GM19372 (cell line): ENCODE results near the gene GATAD2A.

Experiments
- ATAC-seq: cut with Tn5 transposase; IDR thresholded peaks from one replicate; pipeline ENCODE4 v1.9.1; 2021; ENCODE audit warnings: mild to moderate bottlenecking, low read depth, moderate library complexity; ENCODE audit not compliant: unreplicated experiment

Gene GATAD2A

DNA sequence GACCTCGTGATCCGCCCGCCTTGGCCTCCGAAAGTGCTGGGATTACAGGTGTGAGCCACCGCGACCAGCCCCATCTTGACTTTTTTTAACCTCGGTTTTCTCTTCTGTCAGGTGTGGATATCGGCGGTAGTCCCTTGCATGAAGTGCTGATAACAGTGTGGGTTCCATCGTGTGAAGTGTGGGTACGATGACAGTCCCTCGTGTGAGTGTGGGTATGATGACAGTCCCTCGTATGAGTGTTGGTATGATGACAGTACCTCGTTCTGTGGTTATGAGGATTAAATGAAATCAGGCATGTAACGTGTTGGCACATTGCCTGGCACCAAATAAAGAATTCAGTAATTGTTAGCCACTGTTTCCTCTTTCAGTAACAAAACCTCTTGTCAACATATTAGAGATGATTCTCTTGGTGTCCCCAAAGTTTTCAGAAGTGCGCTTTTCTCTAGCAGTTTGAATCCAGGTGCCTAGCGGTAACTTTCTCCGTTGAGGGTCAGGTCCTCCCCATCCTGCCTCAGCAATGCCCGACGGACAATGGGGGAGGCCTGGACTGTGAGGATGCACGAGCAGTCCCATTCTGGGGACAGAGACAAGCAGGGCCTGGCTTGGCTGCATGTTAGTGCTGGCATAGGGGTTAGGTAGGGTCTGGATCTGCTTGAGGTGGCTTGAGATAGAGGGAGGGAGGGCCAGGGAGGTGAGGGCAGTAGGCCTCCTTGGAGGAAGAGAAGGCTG lies 15.3 kb downstream of the GATAD2A start:
- no peak for ATAC-seq

DNA sequence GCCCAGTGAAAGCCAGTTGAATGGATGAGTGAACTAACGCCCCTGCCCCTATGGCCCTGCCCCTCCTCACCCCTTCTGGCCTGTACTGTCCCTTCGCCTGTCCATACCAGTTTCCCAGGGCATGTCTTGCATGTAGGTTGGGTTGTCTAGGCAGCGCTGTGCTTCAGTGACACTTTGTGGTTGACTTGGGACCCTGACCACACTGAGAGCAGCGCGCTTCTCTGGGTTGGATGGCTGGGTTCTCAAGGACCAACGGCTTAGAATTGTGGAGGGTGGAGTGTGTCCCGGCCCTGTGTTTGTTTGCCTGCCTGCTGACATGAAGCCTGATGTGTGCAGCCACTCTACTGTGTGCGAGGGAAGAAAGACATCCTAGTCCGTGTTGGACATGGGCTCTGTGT lies 15.8 kb downstream of the GATAD2A start:
- ATAC-seq = no peak

DNA sequence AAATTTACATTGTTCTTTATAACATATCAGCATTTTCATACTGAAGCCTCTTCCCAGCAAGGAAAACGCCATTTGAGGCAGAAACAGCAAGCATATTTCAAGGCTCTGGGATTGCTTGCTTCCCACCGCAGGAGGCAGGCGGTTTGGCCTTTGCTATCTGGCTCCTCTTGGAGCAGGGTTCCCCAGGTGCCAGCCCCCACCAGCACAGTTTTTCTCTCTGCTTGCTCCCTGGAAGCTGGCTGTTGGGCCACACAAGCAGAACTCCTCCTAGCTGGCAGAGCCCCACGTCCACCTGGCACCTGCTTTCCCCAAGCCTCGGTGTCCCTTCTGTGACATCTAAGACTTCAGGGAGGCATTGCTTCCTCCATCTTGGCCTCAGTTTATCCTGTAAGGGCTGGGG lies 16.7 kb downstream of the GATAD2A start:
- no peak for ATAC-seq

DNA sequence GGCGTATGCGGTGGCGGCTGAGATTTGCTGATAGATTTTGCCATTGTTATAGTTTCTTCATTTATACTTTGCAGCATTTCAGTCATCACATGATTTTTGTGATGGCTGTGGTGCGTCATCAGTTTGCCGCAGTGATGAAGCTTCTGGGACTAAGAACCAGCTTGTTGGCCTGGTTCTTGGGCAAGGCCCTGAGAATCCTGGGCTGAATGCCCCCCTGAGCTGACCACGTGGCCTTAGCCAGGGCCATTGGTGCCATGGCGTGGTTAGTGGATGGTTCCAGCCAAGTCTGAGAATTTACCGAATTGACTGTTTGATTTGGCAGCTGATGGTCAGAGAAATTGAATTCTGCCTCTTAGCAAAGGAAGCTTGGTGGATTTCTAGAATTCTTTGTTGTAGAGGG lies 17.8 kb downstream of the GATAD2A start:
- ATAC-seq = no peak

DNA sequence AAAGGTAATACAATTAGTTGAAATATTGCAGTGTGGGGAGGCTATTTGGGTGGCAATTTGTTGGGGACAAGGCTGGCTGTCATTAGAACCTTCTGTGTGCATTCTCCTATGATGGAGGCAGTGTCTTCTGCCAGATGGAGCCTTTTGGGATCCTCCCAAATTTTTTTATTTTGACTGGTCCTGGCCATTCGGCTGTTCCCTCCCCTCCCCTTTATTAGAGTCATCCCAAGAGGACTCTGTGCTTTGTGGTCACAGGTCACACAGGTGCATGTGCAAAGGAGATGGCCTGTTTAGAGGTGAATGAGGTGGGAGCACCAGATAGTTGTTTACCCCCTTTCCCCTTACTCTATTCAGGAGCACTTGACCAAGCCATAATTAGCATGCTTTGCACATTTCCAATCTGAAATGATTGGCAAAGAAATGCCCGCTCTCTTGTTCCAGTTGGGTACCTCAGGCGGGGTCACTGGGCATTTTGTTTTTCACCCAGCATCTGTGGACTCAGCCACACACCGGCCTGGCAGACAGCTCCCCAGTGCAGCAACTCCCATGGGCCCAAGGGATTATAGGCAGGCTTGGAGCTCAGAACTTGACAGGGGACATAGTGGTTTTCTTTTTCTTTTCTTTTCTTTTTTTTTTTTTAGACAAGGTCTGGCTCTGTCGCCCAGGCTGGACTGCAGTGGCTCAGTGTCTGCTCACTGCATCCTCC lies 19.8 kb downstream of the GATAD2A start:
- no peak for ATAC-seq

DNA sequence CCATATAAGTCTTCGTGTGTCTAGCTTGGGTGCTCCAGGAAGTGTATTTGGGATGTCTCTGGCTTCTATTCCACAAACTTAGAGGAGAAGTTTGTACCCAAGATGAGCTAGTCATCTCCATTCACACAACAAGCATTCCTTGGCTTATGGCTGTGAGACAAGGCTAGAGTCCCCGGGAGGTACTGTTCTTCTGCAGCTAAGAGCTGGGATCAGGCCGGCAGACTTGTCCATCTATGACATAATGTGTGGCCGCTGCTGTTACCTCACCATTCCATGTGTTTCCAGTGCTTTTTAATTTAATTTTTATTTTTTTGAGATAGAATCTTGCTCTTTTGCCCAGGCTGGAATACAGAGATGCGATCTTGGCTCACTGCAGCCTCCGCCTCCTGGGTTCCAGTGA lies 20.7 kb downstream of the GATAD2A start:
- no peak for ATAC-seq

DNA sequence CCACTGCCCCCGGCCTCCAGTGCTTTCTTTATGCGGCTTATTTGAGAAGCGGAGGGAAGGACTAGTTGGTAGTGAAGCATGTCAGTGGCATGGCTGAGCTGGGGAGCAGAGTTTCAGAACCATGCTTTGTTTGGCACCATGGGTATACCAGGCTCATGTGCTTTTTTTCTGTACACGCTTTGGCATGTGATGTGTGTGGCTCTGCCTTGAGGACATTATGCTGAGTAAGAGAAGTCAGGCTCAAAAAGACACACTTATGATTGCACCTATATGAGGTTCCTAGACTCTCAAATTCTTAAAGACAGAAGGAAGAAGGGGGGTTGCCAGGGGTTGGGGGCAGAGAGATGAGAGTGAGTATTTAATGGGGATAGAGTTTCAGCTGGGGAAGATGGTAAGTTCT lies 21.3 kb downstream of the GATAD2A start:
- no peak for ATAC-seq

DNA sequence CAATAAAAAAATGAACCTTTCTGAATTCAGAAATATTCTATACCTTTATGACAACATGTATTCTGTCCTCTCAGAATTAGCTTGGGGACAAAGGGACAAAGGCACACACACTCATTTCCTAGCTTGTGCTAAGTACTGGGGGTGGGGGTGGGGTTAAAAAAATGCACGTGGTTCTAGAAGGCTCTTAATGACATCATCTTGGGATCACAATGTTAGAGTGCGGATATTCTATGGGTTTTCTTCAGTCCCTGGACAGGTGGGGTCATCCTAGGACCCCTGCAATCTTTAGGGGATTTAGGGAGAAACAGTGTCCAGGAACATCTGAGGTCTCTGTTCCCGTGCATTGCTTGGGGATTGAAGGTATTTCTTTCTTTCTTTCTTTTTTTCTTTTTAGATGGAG lies 21.8 kb downstream of the GATAD2A start:
- no peak for ATAC-seq

DNA sequence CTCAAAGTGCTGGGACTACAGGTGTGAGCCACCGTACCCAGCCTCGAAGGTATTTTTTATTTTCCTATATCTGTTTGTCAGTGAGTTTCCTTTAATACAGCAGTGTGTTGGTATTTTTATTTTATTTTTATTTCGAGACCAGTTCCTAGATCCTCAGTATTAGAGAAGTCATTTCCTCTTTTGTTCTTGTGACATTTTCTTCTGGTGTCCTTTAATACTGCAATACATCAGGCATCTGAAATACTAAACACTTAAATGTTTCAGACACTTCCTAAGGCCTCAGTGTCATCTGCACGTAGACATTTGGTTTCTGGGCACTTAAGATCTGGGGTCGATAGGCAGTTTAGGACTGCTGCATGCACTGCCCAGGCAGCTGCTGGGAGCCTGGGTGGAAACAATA lies 22.5 kb downstream of the GATAD2A start:
- no peak for ATAC-seq

DNA sequence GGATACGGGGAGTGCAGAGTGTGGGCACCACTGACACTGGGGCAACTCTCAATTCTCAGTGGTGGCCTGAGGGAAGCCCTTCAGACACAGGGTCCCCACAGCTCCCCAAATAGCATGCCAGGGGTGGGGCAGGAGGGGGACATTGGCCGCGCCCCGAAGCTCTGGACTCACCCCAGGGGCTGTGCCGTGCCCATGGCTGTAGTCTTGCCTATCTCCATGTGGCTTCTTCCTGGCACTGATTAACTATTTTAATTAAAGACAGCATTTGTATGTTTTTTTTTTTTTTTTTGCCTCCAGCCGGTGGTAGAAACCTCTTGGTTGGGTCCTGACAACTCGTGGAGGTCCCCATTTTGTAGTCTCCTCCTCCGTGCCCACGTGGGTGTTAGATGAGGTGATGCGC lies 23.3 kb downstream of the GATAD2A start:
- no peak for ATAC-seq

DNA sequence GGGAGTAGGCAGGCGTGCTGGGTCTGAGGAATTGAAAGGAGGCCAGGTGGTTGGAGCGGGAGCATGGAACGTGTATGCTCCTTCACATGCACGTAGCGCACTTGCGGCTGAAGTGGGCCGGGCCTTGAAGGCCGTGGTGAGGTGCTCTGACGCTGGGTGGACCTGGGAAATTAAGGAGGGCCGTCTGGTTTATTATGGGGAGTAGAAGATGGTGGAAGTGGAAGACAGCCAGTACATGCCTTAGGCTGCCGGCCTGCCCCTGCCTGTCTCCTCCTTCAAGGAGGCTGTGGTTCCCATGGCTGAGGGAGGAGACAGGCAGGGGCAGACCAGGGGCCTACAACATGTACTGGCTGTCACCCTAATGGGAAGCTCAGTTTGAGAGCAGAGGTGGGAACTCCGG lies 23.9 kb downstream of the GATAD2A start:
- no peak for ATAC-seq

DNA sequence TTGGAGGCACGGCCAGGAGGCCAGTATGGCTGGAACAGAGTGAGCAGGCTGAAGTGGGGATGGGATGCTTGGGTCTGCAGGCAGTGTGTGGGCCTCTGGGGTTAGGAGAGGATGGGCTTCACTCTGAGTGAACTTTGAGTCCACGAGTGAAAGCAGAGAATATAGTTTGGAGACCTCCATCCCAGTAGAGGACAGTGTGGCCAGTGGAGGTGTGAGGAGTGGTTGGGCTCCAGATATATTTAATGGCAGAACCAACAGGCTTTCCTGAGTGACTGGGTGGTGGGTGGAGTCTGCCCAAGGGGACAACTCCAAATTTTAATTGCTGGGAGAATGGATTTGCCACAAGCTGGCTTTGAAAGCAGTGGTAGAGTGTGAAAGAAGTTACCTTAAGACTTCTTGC lies 27.3 kb downstream of the GATAD2A start:
- no peak for ATAC-seq

DNA sequence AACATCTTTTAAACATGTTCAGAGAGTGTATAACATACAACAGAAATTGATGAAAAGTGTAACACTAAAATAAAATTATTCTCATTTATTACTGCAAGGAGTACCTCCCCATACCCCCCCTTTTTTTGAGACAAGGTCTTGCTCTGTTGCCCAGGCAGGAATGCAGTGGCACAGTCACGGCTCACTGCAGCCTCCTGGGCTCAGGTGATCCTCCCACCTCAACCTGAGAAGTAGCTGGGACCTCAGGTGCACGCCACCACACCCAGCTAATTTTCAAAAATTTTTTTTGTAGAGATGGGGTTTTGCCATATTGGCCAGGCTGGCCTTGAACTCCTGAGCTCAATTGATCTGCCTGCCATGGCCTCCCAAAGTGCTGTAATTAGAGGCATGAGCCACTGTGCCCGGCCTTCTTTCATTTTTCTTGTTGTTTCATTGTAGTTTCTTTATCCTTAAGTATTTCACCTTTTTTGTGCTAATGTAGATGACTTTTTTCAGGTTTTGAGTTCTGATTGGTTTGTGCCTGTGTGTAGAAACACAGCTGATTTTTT lies 28.3 kb downstream of the GATAD2A start:
- ATAC-seq = no peak

DNA sequence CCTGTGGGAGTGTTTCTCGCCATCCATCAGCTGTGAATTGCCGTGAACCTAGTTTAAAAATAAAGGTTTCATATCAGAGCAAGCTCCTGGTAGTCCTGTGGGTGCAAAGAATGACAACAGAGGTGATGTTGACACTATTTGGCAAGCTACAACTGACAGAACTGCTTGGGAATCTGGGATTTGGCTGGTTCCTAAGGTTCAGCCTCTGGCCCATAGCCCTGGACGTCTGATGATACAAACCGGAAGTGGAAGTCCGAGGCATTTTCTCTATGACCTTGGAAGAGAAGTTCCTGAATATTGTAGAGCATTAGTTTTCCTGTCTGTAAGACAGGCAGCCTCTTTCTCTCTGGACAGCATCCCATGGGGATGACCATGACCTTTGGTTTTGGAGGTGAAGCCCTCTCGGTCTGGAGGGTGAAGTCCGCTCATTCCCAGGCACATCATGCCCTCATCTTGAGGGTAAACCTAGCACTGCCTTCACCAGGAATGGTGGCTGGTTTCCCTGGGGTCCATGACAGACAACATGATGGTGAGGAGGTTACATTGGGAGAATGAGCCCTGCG lies 29.1 kb downstream of the GATAD2A start:
- no peak for ATAC-seq

DNA sequence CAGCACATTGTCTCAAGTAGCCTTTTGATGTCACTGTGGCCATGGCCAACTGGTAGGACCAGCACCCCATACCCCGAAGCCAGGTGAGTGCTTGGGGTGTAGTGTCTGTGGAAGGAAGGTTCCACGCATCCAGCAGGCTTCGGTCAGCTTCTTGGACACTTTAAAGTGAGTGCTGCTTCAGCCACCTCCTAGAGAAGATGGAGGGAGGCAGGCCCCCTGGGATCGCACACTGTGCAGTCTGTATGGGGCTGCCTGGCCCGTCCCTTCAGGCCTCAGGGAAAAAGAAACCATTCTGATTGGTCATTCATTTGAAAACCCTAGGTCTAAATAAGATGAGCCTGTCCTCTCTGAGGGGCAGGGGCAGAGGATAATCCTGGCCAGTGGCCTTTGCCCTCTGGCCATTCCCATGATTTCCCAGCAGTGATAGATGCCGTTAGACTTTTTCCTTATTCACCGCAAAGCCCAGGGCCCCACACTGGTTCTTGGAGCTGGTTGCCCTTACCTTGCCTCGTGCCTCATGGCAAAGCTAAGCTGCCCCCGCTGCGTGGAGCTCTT lies 30.7 kb downstream of the GATAD2A start:
- no peak for ATAC-seq

DNA sequence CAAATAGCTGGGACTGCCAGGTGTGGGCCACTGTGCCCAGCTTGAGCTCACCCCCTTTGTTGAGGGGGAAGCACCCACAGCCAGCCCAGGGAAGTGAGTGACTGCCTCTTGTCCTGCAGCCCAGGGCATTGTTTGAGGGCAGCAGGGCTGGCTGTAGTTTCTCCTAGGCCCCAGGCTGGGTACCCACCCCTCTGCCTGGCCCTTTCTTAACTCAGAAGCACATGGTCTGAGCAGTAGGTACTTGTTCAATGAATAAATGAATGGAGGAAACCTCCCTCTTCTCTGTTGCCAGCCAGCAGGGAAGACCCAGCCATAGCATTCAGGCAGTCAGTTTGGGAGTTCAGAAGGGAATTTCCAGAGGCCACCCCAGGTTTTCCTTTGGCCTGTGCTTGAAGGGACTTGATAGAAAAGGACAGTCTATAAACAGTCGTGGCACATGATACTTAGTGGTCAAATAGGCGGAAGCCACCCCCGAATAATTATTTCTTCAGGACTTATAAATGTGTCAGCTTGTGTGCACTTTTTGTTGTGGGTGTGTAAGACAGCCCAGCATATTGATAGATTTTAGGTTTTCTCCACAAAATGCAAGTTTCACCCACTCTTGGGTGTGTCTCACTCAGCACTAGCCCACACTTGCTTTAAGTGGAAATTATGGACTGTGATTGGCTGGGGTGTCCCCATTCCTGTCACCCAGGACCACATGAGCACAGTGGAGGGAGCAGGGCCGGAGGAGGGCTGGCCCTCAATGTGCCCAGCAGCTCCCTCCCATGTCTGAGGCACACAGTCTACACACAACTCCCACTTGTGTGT lies 33.1 kb downstream of the GATAD2A start:
- ATAC-seq = no peak

DNA sequence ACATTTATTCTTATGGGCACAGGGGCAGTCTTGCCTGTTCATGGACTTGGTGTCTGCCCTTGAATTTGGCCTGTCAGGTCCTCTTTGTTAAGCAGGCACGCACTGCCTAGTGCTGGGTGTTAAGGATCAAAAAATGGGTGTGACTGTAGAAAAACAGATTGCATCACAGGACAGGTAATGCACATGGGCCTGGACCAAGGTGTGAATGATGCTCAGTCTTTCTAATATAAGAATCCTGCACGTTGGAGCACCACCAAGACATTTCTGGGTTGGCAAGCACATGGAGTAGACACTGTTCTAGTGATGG lies 33.7 kb downstream of the GATAD2A start:
- no peak for ATAC-seq

DNA sequence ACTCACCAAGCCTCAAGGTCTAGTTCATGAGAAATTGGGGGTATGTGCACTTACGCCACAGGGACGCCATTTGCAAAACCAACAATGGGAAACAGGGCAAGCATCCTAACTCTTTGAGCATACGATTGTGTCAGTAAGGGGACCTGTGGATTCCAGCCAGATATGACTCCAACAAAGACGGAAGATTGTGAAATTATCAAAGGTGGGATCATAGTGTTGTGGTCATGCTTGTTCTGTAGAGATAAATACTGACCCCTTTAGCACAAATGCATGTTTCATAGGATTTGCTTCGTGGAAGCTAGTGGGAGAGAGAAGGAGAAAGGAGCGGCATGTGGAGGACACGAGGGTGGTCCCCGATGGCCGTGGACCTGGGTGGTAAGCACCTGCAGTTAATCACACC lies 37.8 kb downstream of the GATAD2A start:
- no peak for ATAC-seq

DNA sequence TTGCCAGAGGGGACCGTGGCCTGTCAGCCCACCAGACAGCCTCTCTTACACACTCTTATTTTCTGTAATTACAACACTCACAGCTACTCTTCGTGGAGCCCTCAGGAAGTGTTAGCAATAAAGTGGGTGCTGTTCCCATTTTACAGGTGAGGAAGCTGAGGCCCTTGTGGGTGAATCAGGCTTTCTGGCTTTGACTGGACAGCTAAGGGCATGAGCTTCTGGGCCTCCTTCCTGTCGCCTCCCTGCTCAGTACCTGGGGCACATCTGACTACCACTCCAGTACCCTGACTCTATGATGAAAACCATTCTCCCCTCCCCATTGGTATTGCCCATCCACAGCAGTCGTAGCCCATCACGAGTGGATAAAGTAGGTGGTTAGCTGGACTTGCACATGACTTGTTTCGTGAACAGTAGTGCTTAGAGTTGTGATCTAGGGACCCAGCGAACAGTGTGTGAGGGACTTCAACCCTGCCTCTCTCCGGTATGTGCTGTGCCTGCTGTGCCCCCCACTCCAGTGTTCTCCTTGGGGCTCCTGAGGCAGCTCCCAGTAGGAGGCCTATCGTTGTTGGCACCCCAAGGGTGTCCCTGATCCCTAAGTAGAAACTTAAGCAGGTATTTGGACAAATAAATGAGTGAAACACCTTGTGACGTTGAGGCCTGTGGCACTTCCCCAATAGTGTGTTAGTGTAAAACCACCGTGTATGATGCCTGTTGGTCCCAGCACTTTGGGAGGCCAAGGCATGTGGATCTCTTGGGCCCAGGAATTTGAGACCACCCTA lies 38.6 kb downstream of the GATAD2A start:
- no peak for ATAC-seq

DNA sequence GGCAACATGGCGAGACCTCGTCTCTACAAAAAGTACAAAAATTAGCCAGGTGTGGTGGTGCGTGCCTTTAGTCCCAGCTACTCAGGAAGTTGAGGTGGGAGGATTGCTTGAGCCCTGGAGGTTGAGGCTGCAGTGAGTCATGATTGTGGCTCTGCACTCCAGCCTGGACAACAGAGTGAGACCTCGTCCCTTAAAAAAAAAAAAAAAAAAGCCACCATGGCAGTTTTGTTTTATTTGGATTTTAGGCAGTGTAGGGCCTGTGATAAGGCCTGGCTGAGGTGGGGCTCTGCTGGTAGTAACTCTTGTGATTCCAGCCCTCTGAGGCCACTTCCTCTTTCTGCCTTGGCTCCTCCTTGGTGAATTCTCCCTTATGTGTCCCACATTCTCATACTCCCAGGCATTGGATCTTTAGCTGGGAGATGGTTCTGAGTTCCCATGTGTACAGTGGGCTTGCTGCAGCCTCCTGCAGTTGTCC lies 39.2 kb downstream of the GATAD2A start:
- no peak for ATAC-seq
